IMR-90 (cell line): ENCODE measurements around the gene RHO. TPM values are rescaled to one million over a fixed set of nuclear protein-coding genes. Genes with fewer than 3 reads are reported as not detected.

Experiments
- ATAC-seq: fragments of 200-7000 bp; cut with Tn5 transposase; 2 replicates; pipeline ENCODE4 v1.9.1; 2020; ENCODE audit warnings: low read depth, mild to moderate bottlenecking, moderate library complexity
- BruUV-seq: library from RNA; stranded (reverse); fragments of 400-500 nt; replicated peaks from 2 replicates; lab custom pipeline; 2021; lab: Mats Ljungman, UMichigan
- CTCF ChIA-PET: fragments of 300-600 bp; formaldehyde crosslinking; extraction: SDS; loops from one replicate; lab custom pipeline; 2021; ENCODE audit warnings: antibody characterized with exemption; lab: Yijun Ruan, JAX
- POLR2A ChIA-PET: fragments of 300-600 bp; sonication (Branson Sonifier 250); formaldehyde crosslinking; loops from one replicate; lab custom pipeline; 2022; ENCODE audit warnings: antibody characterized with exemption; ENCODE audit not compliant: unreplicated experiment; lab: Charles Lee
- DNase-seq: peaks from one replicate; pipeline ENCODE4 v3.0.0; 2013
- H2AFZ ChIP-seq: replicated peaks from 2 replicates; pipeline ENCODE3; 2013; ENCODE audit warnings: low read length, mild to moderate bottlenecking; ENCODE audit not compliant: poor library complexity
- H2AK5ac ChIP-seq: 2 replicates; pipeline ENCODE4 v1.6.1; 2013; ENCODE audit warnings: low read depth, low read length, inconsistent platforms
- H2AK9ac ChIP-seq: replicated peaks from 2 replicates; pipeline ENCODE3; 2013; ENCODE audit warnings: mild to moderate bottlenecking, low read depth, low read length, moderate library complexity; ENCODE audit not compliant: poor library complexity
- H2BK120ac ChIP-seq: 2 replicates; pipeline ENCODE4 v1.6.1; 2013; ENCODE audit warnings: low read depth, low read length, inconsistent platforms
- H2BK15ac ChIP-seq: 3 replicates; pipeline ENCODE4 v1.6.1; 2013; ENCODE audit warnings: low read depth, low read length, inconsistent platforms
- H2BK20ac ChIP-seq: 2 replicates; pipeline ENCODE4 v1.6.1; 2013; ENCODE audit warnings: low read depth, mild to moderate bottlenecking, inconsistent platforms, low read length, moderate library complexity
- H2BK5ac ChIP-seq: 2 replicates; pipeline ENCODE4 v1.6.1; 2013; ENCODE audit warnings: mild to moderate bottlenecking, low read depth, low read length, inconsistent platforms; ENCODE audit not compliant: poor library complexity, severe bottlenecking
- H3K14ac ChIP-seq: replicated peaks from 2 replicates; pipeline ENCODE4 v1.6.1; 2013; ENCODE audit warnings: low read depth, low read length, inconsistent platforms
- H3K18ac ChIP-seq: 2 replicates; pipeline ENCODE4 v1.6.1; 2013; ENCODE audit warnings: low read depth, low read length, control low read depth
- H3K23ac ChIP-seq: 2 replicates; pipeline ENCODE4 v1.6.1; 2013; ENCODE audit warnings: low read depth, low read length, inconsistent platforms
- H3K27ac ChIP-seq: 2 replicates; pipeline ENCODE4 v1.5.1; 2013; ENCODE audit warnings: mild to moderate bottlenecking, control low read depth, low read length; ENCODE audit not compliant: insufficient read depth
- H3K27me3 ChIP-seq: 2 replicates; pipeline ENCODE4 v1.6.1; 2013; ENCODE audit warnings: low read length; ENCODE audit not compliant: control insufficient read depth, insufficient read depth
- H3K36me3 ChIP-seq: 2 replicates; pipeline ENCODE4 v1.6.1; 2013; ENCODE audit warnings: low read length, mixed read lengths; ENCODE audit not compliant: control insufficient read depth, insufficient read depth
- H3K4ac ChIP-seq: 2 replicates; pipeline ENCODE4 v1.6.1; 2013; ENCODE audit warnings: low read depth, low read length, inconsistent platforms
- H3K4me1 ChIP-seq: 2 replicates; pipeline ENCODE4 v1.6.1; 2013; ENCODE audit warnings: low read length, mixed read lengths; ENCODE audit not compliant: control insufficient read depth, insufficient read depth
- H3K4me2 ChIP-seq: 2 replicates; pipeline ENCODE4 v1.6.1; 2013; ENCODE audit warnings: low read depth, mild to moderate bottlenecking, control low read depth, low read length, moderate library complexity
- H3K4me3 ChIP-seq: 2 replicates; pipeline ENCODE4 v1.5.1; 2013; ENCODE audit warnings: low read depth, mild to moderate bottlenecking, control low read depth, low read length, moderate library complexity; ENCODE audit not compliant: insufficient read depth
- H3K56ac ChIP-seq: 2 replicates; pipeline ENCODE4 v1.6.1; 2013; ENCODE audit warnings: low read length, inconsistent platforms; ENCODE audit not compliant: insufficient read depth; ENCODE audit errors: extremely low read depth
- H3K79me1 ChIP-seq, 2 experiments: 2 replicates each; pipeline ENCODE4 v1.6.1; 2013; ENCODE audit warnings: low read length in 2 of 2, inconsistent platforms in 1 of 2, low read depth in 1 of 2
- H3K9ac ChIP-seq: 2 replicates; pipeline ENCODE4 v1.6.1; 2013; ENCODE audit warnings: low read depth, low read length, control low read depth
- H3K9me1 ChIP-seq: 2 replicates; pipeline ENCODE4 v1.6.1; 2013; ENCODE audit warnings: low read length, inconsistent platforms; ENCODE audit not compliant: insufficient read depth
- H3K9me3 ChIP-seq: 2 replicates; pipeline ENCODE4 v1.6.1; 2013; ENCODE audit warnings: low read length; ENCODE audit not compliant: control insufficient read depth, insufficient read depth
- H4K20me1 ChIP-seq: 2 replicates; pipeline ENCODE4 v1.6.1; 2013; ENCODE audit warnings: low read length, inconsistent platforms; ENCODE audit not compliant: insufficient read depth
- H4K5ac ChIP-seq: 2 replicates; pipeline ENCODE4 v1.6.1; 2013; ENCODE audit warnings: mild to moderate bottlenecking, low read depth, low read length, control low read depth
- H4K8ac ChIP-seq, 2 experiments: 2 replicates each; pipeline ENCODE4 v1.6.1; 2013; ENCODE audit warnings: low read depth in 2 of 2, low read length in 2 of 2, control low read depth in 1 of 2, inconsistent platforms in 1 of 2
- H4K91ac ChIP-seq: 2 replicates; pipeline ENCODE4 v1.6.1; 2013; ENCODE audit warnings: low read depth, low read length, inconsistent platforms; ENCODE audit not compliant: insufficient read depth
- BHLHE40 ChIP-seq: fragments of 150-350 bp; IDR thresholded peaks from 2 replicates; pipeline ENCODE4 v1.6.1; 2016; ENCODE audit warnings: mild to moderate bottlenecking, low read depth, low read length
- CEBPB ChIP-seq: IDR thresholded peaks from 2 replicates; pipeline ENCODE4 v1.6.1; 2012; ENCODE audit warnings: low read depth, low read length, improper control_type of control experiment
- CHD1 ChIP-seq: IDR thresholded peaks from 2 replicates; pipeline ENCODE4 v1.6.1; 2012; ENCODE audit warnings: low read depth, low read length, improper control_type of control experiment
- CTCF ChIP-seq: conservative IDR thresholded peaks from 2 replicates; pipeline ENCODE4 v1.5.1; 2012; ENCODE audit warnings: mild to moderate bottlenecking, low read depth, low read length, improper control_type of control experiment
- FOS ChIP-seq: fragments of 150-350 bp; IDR thresholded peaks from 2 replicates; pipeline ENCODE4 v1.6.1; 2016; ENCODE audit warnings: low read depth, low read length
- MAFK ChIP-seq: IDR thresholded peaks from 2 replicates; pipeline ENCODE4 v1.6.1; 2012; ENCODE audit warnings: low read depth, low read length, improper control_type of control experiment
- MAZ ChIP-seq: IDR thresholded peaks from 2 replicates; pipeline ENCODE4 v1.6.1; 2012; ENCODE audit warnings: low read depth, mild to moderate bottlenecking, low read length, improper control_type of control experiment, moderate library complexity, borderline replicate concordance
- MXI1 ChIP-seq: IDR thresholded peaks from 2 replicates; pipeline ENCODE4 v1.6.1; 2012; ENCODE audit warnings: low read depth, mild to moderate bottlenecking, low read length, moderate library complexity, borderline replicate concordance
- NFE2L2 ChIP-seq: fragments of 150-350 bp; IDR thresholded peaks from 2 replicates; pipeline ENCODE4 v1.6.1; 2016; ENCODE audit warnings: low read depth, mild to moderate bottlenecking, low read length
- POLR2A ChIP-seq: IDR thresholded peaks from 2 replicates; pipeline ENCODE4 v1.6.1; 2012; ENCODE audit warnings: mild to moderate bottlenecking, low read depth, low read length
- RAD21 ChIP-seq: IDR thresholded peaks from 2 replicates; pipeline ENCODE4 v1.6.1; 2012; ENCODE audit warnings: low read length, improper control_type of control experiment
- RCOR1 ChIP-seq: IDR thresholded peaks from 2 replicates; pipeline ENCODE4 v1.6.1; 2012; ENCODE audit warnings: mild to moderate bottlenecking, low read length, improper control_type of control experiment; ENCODE audit not compliant: insufficient replicate concordance
- RFX5 ChIP-seq: IDR thresholded peaks from 2 replicates; pipeline ENCODE4 v1.8.0; 2012; ENCODE audit warnings: low read depth, mild to moderate bottlenecking, low read length, moderate library complexity
- SMC3 ChIP-seq: fragments of 150-350 bp; IDR thresholded peaks from 2 replicates; pipeline ENCODE4 v1.6.1; 2016; ENCODE audit warnings: low read depth, mild to moderate bottlenecking, antibody characterized with exemption, low read length, moderate library complexity
- USF2 ChIP-seq: fragments of 150-350 bp; IDR thresholded peaks from 2 replicates; pipeline ENCODE4 v1.6.1; 2017; ENCODE audit warnings: mild to moderate bottlenecking, antibody characterized with exemption, low read length, low read depth
- WGBS, 2 experiments: methylation state at CpG; one replicate each; pipeline versions ENCODE4 v1.1.5 to v1.1.7; 2013; ENCODE audit warnings: missing lambda C conversion rate in 2 of 2; ENCODE audit not compliant: insufficient read length in 1 of 2; ENCODE audit errors: extremely low coverage in 2 of 2; 5-methylcytosine and 5-hydroxymethylcytosine counted together
- dilution Hi-C: fragments of 300-500 bp; cut with HindIII; formaldehyde crosslinking; loops from one replicate; pipeline ENCODE4 v1.14.3; 2018; ENCODE audit warnings: low sequenced_read_pairs; ENCODE audit not compliant: unreplicated experiment
- in situ Hi-C: fragments of 300-500 bp; cut with MboI; formaldehyde crosslinking; loops from 3 replicates; pipeline ENCODE4 v1.14.3; 2019; ENCODE audit warnings: low sequenced_read_pairs, inconsistent platforms, mixed read lengths
- intact Hi-C: fragments of 100-400 bp; cut with micrococcal nuclease; formaldehyde crosslinking; loops from 2 replicates; pipeline ENCODE4 v1.10.0; 2022
- polyA plus RNA-seq, 3 experiments: library from polyadenylated mRNA; depleted of rRNA; stranded (reverse); fragments of >200 nt; gene quantifications; 2 replicates each; pipeline ENCODE4 v1.2.3, GENCODE V29; 2012; ENCODE audit warnings: low replicate concordance in 1 of 3
- total RNA-seq: library from RNA; depleted of rRNA; stranded (reverse); fragments of >200 nt; gene quantifications from 2 replicates; pipeline ENCODE4 v1.2.3, GENCODE V29; 2012
- TF ChIP-seq, protein P1 (sequence below): fragments of 150-350 bp; IDR thresholded peaks from 2 replicates; pipeline ENCODE4 v1.6.1; 2016; ENCODE audit warnings: low read depth, mild to moderate bottlenecking, low read length, moderate library complexity, borderline replicate concordance

Gene RHO
- total and polyA plus RNA-seq, 2 of the 4 experiments (the other 2 are of a cell fraction): not detected

GRCh38 chr3:129532261-129532660 is 3.8 kb downstream of the RHO start:
- no TSS peak for BruUV-seq
- Histone ChIP-seq H4K91ac (no peak overlapping the region), H3K9ac (no peak overlapping the region), H4K5ac (no peak overlapping the region), H4K8ac (no peak overlapping the region), H3K4me2 (no peak overlapping the region), H3K23ac (no peak overlapping the region), H2BK15ac (no peak overlapping the region), H3K27ac (no peak overlapping the region), H3K18ac (no peak overlapping the region), H3K36me3 (no peaks in the 10 kb centered on the region), H3K4me3 (no peak overlapping the region), H2AFZ (no peak overlapping the region), H2BK120ac (no peak overlapping the region), H3K14ac (no peak overlapping the region), H2AK9ac (no peak overlapping the region), H3K79me1 (no peaks in the 10 kb centered on the region), H2BK5ac (no peak overlapping the region), H3K9me3 (no peaks in the 10 kb centered on the region), H3K27me3 (peaks cover 5% of the 10 kb centered on the region; the same call in 1 of the 2 replicates), H3K56ac (no peak overlapping the region), H3K4ac (no peak overlapping the region), H2BK20ac (no peak overlapping the region), H3K9me1 (peaks cover 8% of the 10 kb centered on the region), H2AK5ac (no peak overlapping the region), H4K20me1 (no peaks in the 10 kb centered on the region), H3K4me1 (peaks cover 14% of the 10 kb centered on the region)
- in situ Hi-C loops (no loop called here), dilution Hi-C loops (no loop called here), intact Hi-C loops (no loop called here)
- POLR2A ChIA-PET: no interaction called here
- TF ChIP-seq RCOR1: no peak
- TF ChIP-seq BHLHE40: no peak
- no peak for TF ChIP-seq CEBPB
- no peak for TF ChIP-seq NFE2L2
- TF ChIP-seq MAZ: no peak
- TF ChIP-seq CTCF: no peak
- TF ChIP-seq POLR2A: no peak
- no peak for TF ChIP-seq SMC3
- TF ChIP-seq, protein P1, sequence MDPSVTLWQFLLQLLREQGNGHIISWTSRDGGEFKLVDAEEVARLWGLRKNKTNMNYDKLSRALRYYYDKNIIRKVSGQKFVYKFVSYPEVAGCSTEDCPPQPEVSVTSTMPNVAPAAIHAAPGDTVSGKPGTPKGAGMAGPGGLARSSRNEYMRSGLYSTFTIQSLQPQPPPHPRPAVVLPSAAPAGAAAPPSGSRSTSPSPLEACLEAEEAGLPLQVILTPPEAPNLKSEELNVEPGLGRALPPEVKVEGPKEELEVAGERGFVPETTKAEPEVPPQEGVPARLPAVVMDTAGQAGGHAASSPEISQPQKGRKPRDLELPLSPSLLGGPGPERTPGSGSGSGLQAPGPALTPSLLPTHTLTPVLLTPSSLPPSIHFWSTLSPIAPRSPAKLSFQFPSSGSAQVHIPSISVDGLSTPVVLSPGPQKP: no peak
- no peak for TF ChIP-seq RAD21
- no peak for TF ChIP-seq CHD1
- no peak for TF ChIP-seq MAFK
- no peak for TF ChIP-seq USF2
- no peak for TF ChIP-seq MXI1
- no peak for TF ChIP-seq RFX5
- no peak for TF ChIP-seq FOS
- 94% methylated on average over 16 of the region's 20 CpGs; no CpG with 5 or more reads in 1 of the 2 experiments for WGBS, 2 experiments
- DNase-seq (no peak), ATAC-seq (no peak)
- CTCF ChIA-PET: no interaction called here
